Colonic mucosa (tissue), 4 donors: ENCODE data around the gene HDAC6. TPM values are rescaled to one million over a fixed set of nuclear protein-coding genes. Genes with fewer than 3 reads are reported as not detected.

Experiments used
- DNase-seq: peaks from one replicate; pipeline ENCODE4 v3.0.0-alpha.2; 2020
- H3K27ac ChIP-seq: fragments of 200-600 bp; one replicate; pipeline ENCODE4 v1.8.0; 2021
- H3K27me3 ChIP-seq: fragments of 200-600 bp; one replicate; pipeline ENCODE4 v1.8.0; 2021
- H3K36me3 ChIP-seq: fragments of 200-600 bp; one replicate; pipeline ENCODE4 v1.8.0; 2021
- H3K4me1 ChIP-seq: fragments of 200-600 bp; one replicate; pipeline ENCODE4 v1.8.0; 2021; ENCODE audit warnings: mild to moderate bottlenecking
- H3K4me3 ChIP-seq: fragments of 200-600 bp; one replicate; pipeline ENCODE4 v1.8.0; 2021
- H3K9ac ChIP-seq, 2 donors: one replicate each; pipeline ENCODE4 v1.7.0; 2013; ENCODE audit warnings: control low read depth in 2 of 2, low read depth in 2 of 2, low read length in 2 of 2
- H3K9me3 ChIP-seq: fragments of 200-600 bp; one replicate; pipeline ENCODE4 v1.8.0; 2021
- intact Hi-C: fragments of 100-400 bp; cut with DNase I; formaldehyde crosslinking; loops from one replicate; pipeline ENCODE4 v1.14.1; 2022
- total RNA-seq, 2 donors: library from RNA; stranded (reverse); fragmentation: NEBNext Ultra II Directional in 1 of 2; extraction: Animal tissue kit (Norgen Biotek cat#: 25700) in 1 of 2; gene quantifications; one replicate each; pipeline ENCODE4 v1.2.1, GENCODE V29; 2021
- TF ChIP-seq, protein P1 (sequence below): fragments of 200-600 bp; IDR thresholded peaks from one replicate; pipeline ENCODE4 v1.8.0; 2022; ENCODE audit warnings: antibody characterized with exemption, mild to moderate bottlenecking
- donor health status: healthy.
- donor health status: DM: no; HTN: no; CAD: no.
- donor health status: DM: no; HTN: no; CAD: no.

The HDAC6 gene
- total RNA-seq, 2 donors from 2014 or later = 66.2 to 71.5 TPM

DNA sequence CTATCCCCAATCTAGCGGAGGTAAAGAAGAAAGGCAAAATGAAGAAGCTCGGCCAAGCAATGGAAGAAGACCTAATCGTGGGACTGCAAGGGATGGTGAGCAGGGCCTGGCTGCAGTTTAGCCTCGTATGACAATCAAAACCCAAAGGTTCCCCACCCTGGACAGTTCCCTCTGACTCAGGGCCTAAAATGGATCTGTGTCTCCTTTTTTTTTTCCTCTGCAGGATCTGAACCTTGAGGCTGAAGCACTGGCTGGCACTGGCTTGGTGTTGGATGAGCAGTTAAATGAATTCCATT, 986 bp downstream of the HDAC6 start:
- TF ChIP-seq, protein P1, sequence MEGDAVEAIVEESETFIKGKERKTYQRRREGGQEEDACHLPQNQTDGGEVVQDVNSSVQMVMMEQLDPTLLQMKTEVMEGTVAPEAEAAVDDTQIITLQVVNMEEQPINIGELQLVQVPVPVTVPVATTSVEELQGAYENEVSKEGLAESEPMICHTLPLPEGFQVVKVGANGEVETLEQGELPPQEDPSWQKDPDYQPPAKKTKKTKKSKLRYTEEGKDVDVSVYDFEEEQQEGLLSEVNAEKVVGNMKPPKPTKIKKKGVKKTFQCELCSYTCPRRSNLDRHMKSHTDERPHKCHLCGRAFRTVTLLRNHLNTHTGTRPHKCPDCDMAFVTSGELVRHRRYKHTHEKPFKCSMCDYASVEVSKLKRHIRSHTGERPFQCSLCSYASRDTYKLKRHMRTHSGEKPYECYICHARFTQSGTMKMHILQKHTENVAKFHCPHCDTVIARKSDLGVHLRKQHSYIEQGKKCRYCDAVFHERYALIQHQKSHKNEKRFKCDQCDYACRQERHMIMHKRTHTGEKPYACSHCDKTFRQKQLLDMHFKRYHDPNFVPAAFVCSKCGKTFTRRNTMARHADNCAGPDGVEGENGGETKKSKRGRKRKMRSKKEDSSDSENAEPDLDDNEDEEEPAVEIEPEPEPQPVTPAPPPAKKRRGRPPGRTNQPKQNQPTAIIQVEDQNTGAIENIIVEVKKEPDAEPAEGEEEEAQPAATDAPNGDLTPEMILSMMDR = no peak
- DNase-seq = no peak
- intact Hi-C loops = no loop called here

DNA sequence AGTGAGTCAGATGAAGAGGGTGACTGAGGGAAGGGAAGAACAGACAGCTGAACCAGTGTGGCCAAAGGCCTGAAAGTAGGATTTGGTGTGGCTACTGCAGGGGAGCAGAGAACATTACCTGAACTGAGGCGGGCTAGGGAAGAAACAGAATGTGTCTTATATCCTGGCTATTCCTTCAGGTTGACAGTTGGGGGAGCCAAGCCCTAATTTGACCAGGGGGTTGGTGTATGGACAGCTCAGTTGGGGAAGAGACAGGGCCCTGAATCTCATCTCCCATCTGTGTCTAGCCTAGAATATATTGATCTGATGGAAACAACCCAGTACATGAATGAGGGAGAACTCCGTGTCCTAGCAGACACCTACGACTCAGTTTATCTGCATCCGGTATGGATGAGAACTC, 4.2 kb downstream of the HDAC6 start:
- no peak overlapping the region for H3K9ac ChIP-seq
- H3K27me3 ChIP-seq = no peaks in the 10 kb centered on the region
- H3K36me3 ChIP-seq = no peaks in the 10 kb centered on the region
- H3K4me3 ChIP-seq = no peak overlapping the region
- TF ChIP-seq, protein P1 = no peak
- no peaks in the 10 kb centered on the region for H3K4me1 ChIP-seq
- DNase-seq = no peak
- no peak overlapping the region for H3K27ac ChIP-seq
- intact Hi-C loops = no loop called here
- H3K9me3 ChIP-seq = no peaks in the 10 kb centered on the region

More for the DNA sequence above, 986 bp downstream of the HDAC6 start:
- Histone ChIP-seq H3K4me3 (peak overlapping the region; percentile 36), H3K36me3 (no peaks in the 10 kb centered on the region), H3K9ac (peak overlapping the region; percentile 68 to 75), H3K4me1 (no peaks in the 10 kb centered on the region), H3K27ac (peak overlapping the region; percentile 88), H3K9me3 (no peaks in the 10 kb centered on the region), H3K27me3 (no peaks in the 10 kb centered on the region)

DNA sequence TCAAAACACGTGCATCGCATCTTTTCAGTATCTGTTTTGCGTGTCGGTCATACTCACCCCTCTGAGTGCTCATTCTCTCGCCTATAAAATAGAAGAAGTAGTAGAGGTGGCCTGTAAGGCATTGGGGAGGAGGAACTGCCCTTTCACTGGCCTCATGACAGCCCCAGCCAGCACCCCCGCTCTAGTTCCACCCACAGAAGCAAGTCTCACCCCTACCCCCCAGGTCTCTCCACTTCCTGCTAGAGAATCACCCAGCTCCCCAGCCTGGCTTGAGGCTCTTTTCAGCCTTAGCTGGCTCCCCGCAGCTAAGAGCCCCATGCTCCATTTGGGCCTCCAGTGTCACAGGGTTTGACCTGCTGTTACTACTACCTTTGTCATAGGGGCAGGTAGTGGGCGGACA, 11.8 kb downstream of the HDAC6 start:
- intact Hi-C loops = no loop called here
- Histone ChIP-seq H3K9me3 (no peaks in the 10 kb centered on the region), H3K4me3 (no peak overlapping the region), H3K27me3 (no peaks in the 10 kb centered on the region), H3K9ac (no peak overlapping the region), H3K27ac (no peak overlapping the region), H3K4me1 (no peaks in the 10 kb centered on the region), H3K36me3 (no peaks in the 10 kb centered on the region)
- no peak for DNase-seq
- TF ChIP-seq, protein P1 = no peak

DNA sequence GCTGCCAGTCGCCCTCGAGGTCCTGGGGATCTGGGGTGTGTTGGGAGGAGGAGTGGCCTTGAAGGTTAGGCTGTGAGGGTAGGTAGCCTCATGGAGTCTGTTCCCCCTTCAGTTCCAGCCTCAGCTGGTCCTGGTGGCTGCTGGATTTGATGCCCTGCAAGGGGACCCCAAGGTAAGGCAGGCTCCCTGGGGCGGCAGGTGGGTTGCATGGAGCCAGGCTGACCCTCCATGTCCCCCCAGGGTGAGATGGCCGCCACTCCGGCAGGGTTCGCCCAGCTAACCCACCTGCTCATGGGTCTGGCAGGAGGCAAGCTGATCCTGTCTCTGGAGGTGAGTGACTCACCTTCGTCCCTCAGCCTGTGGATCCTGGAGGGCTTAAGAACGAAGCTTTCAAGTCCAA, 12.9 kb downstream of the HDAC6 start:
- Histone ChIP-seq H3K4me3 (no peak overlapping the region), H3K36me3 (no peaks in the 10 kb centered on the region), H3K9me3 (no peaks in the 10 kb centered on the region), H3K4me1 (no peaks in the 10 kb centered on the region), H3K9ac (no peak overlapping the region), H3K27me3 (no peaks in the 10 kb centered on the region), H3K27ac (no peak overlapping the region)
- TF ChIP-seq, protein P1 = no peak
- DNase-seq = no peak
- intact Hi-C loops = no loop called here

DNA sequence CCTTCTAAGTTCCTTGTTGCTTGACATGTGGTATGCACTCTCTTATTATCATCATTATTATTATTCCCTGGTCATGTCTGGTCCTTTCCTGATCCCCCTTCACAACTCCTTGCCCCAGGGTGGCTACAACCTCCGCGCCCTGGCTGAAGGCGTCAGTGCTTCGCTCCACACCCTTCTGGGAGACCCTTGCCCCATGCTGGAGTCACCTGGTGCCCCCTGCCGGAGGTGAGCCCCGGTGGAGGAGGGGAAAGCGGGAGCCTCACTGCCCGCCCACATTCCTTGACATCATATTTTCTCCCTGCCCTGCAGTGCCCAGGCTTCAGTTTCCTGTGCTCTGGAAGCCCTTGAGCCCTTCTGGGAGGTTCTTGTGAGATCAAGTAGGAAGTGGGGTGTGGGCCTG, 13.4 kb downstream of the HDAC6 start:
- no peaks in the 10 kb centered on the region for H3K27me3 ChIP-seq
- no peak overlapping the region for H3K27ac ChIP-seq
- intact Hi-C loops = no loop called here
- no peaks in the 10 kb centered on the region for H3K36me3 ChIP-seq
- H3K4me1 ChIP-seq = no peaks in the 10 kb centered on the region
- no peak for DNase-seq
- no peaks in the 10 kb centered on the region for H3K9me3 ChIP-seq
- H3K9ac ChIP-seq = no peak overlapping the region
- no peak overlapping the region for H3K4me3 ChIP-seq
- TF ChIP-seq, protein P1 = no peak
